ENCODE data around the gene TDRD12.

The TDRD12 gene

GRCh38 chr19:32810452-32810851, 90.9 kb downstream of the TDRD12 start:
- DNase-seq (ENCODE audit: low read depth): no peak

DNA sequence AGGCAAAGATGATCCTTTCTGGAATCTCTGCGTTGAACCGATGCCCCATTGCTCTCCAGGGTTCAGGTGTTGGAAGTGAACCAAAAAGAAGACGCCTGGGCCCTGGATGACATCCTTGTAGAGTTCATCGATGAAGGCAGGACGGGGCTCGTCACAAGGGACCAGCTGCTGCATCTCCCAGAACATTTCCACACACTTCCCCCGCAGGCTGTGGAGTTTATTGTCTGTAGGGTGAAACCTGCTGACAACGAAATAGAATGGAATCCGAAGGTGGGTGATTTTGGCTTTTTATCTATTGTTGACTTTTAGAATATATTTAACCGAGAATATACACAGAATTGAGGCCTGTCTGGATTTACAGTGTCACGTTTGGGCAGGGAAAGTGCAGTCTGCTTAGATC, 91.6 kb downstream of the TDRD12 start:
- DNase-seq (ENCODE audit: low read depth): no peak

GRCh38 chr19:32812036-32812435, 92.5 kb downstream of the TDRD12 start:
- no peak for DNase-seq (ENCODE audit: low read depth)

DNA sequence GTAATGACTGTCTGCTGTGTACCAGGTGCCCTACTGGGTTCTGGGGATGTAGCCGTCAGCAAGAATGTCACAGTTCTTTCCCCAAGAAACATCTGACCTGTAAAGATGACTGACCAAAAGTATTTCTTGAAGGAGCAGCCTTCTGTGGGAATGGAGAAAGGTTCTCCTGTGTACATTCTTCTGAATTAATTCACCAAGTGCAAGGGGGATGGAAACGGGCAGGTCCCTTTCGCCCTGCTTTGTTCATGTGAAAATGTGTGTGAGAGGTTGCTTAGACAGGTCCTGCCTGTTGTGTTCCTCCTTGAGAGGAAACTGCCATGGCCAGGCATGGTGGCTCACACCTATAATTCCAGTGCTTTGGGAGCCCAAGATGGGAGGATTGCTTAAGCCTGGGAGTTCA, 93.0 kb downstream of the TDRD12 start:
- no peak for DNase-seq (ENCODE audit: low read depth)

DNA sequence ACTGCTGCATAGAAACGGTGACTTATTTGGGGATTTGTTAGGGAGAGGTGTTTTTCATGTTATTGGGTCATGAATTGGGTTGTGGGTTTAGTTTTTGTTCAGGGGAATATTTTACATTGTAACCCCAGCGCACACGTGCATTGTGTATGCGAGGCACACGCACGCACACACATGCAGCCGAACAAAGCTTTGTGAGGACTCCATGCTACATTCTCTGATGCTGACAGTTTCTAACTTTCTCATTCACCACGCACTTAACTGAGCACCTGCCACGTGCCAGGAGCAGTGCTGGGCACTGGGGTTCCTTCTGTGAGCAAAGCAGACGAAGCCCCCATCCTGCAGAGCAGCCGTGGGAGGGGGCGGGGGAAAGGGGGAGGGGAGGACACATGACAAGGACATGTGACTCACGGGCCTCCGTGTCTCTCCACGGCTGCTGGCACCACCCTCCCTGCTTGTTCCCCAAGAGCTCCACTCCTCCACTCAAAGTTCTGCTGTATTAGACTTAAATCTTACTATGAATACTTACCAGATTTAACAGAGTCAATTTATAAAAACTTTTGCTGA, 94.4 kb downstream of the TDRD12 start:
- DNase-seq (ENCODE audit: low read depth): no peak

- no peak for DNase-seq (ENCODE audit: low read depth)
Observed at GRCh38 chr19:32814624-32815023, 95.1 kb downstream of the TDRD12 start.

GRCh38 chr19:32816555-32817099, 97.1 kb downstream of the TDRD12 start:
- no peak for DNase-seq (ENCODE audit: low read depth)

DNA sequence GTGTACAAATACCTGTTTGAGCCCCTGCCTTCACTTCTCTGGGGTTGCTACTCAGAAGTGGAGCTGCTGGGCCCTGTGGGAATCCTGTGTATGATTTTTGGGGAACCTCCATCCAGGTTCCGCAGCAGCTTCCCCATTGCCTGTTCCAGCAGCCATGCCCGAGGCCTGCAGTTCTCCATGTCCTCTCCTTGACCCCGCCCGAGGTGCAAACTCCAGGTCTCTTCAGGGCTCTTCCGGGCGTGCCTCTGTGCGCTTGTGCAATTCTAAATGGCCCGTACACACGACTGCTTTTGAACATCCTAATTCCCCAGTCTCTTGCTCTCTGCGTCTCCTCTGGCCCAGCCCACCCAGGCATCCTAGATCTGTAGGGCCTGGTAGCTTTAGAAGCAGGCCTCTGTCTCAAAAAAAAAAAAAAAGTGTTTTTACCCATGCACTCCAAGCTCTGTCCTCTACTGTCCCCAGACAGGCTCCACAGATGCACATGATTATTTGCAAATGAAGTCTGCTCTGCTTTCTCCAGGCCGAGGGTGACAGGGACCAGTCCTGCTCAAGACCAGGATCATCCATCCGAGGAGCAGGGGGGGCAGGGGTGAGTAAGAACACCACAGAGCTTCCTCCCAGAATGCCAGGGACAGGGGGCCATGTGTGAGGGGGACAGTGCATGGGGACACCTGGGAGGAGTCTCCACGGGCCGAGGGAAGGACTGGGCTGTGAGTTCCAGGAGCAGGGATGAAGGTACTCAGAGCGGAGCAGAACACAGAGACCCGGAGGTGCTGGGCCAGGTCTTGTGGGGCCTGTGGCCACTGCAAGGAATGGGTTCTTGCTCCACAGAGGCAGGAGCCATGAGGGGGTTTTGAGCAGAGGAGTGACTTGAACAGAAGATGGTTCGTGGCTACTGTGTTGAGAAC, 98.3 kb downstream of the TDRD12 start:
- DNase-seq (ENCODE audit: low read depth): no peak

DNA sequence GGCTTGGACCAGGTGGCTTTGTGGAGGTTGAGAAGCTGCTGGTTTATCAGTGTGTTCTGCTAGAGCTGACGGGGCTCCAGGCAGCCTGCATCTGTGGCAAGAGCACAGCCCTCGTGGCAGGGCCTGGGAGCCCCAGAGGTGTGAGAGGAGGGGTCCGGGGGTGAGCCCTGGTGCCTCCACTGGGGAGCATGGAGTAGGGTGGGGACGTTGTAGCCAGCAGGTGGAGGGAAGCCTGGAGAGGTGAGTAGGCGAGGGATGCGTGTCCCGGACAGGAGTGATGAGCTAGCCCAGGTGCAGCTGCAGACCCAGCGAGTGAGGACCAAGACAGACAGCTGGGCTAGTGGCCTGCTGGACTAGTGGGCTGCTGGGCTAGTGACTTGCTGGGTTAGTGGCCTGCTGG, 99.0 kb downstream of the TDRD12 start:
- no peak for DNase-seq (ENCODE audit: low read depth)

DNA sequence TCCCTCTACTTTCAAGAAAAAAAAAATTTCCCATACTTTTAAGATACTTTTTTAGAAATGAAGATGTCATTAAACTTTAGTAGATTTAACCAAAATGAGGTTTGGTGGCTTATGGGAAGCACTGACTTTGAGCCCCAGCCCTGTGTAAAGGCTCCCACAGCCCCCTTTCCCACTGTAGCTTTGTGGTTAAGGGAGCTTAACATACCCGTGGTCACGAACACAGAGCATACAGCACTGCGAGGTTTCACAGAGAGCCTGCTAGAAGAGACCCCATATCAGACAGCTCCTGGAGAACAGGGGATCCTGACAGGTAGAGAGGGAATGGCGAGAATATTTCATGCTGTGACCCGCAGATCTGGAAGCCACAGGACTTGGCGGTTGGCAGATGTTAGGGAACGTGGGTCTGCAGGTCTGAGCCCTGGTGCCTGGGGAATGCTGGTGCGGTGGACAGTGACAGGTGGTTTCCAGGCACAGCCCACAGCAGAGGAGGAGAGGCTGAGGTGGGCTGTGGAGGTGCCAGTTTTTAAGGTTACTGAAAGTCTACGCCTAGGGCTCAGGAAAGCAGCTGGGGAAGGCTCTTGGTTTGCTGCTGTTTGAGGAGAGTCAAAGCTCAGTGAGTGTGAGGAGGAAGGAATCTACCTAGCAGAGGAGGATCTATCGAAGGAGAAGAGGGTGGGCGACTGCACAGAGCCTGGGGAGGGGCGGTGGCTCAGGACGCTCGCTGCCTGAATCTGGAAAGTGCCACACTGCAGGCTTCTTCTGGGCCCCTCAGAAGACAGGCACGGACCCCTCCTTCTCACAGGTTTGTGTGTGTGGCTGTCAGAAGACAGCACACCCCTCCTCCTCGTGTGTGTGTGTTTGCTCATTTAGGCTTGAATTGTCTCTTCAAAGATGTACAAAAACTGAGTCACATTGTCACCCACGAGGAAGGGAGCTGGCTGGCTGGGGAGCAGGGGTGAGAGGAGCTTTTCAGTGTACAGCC, 100.1 kb downstream of the TDRD12 start:
- no peak for DNase-seq (ENCODE audit: low read depth)

DNA sequence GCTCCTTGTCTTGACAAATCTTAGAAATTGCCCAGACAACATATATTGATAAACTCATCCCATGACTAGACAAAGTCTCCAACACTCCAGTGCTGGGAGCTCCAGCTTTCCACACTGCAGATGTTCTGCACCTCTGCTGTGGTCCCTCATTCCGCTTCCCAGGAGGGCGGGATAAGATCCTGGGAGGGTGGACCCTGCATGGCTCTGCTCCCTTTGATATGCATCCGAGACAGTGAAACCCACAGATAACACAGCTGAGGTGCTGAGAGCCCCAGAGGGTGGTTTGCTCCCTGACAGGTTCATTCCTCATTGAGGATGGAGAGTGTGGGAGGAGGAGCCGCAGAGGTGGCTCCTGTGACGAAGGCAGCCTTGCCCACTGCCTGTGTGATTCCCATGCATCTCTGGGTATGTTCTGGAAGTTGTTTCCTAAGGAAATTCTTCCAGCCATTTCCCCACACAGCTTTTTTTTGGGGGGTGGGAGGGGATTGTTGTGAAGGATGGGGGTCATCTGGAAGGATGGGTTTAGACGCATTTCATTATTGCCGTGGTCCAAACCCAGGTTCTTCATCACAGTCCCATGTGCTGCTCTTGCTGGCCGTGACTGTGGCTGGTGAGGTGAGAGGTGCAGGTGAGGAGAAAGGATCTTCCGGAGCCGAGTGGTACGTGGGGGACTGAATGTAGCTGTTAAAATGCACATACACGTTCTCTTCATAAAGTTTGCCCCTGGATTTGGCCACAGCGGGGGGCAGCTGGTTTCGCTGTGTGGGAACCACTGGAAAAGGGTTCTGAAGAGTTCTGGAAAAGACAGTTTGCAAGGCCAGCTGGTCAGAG, 103.6 kb downstream of the TDRD12 start:
- no peak for DNase-seq (ENCODE audit: low read depth)

DNA sequence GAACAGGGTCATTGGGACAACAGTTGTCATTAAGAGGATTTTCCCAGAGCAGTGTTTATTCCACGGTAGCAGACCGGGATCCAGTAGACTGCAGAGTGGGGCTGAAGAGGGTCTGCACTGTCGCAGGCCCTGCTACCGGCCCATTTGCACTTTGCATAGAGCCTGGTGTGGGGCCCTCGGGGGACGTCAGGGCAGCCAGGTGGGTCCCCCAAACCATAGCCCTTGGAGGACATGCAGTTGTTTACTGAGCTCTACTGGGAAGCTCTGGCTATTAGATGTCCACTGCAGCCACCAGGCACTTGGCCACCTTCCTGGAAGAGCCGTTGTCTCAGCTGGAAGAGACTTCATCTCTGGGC, 104.2 kb downstream of the TDRD12 start:
- no peak for DNase-seq (ENCODE audit: low read depth)

DNA sequence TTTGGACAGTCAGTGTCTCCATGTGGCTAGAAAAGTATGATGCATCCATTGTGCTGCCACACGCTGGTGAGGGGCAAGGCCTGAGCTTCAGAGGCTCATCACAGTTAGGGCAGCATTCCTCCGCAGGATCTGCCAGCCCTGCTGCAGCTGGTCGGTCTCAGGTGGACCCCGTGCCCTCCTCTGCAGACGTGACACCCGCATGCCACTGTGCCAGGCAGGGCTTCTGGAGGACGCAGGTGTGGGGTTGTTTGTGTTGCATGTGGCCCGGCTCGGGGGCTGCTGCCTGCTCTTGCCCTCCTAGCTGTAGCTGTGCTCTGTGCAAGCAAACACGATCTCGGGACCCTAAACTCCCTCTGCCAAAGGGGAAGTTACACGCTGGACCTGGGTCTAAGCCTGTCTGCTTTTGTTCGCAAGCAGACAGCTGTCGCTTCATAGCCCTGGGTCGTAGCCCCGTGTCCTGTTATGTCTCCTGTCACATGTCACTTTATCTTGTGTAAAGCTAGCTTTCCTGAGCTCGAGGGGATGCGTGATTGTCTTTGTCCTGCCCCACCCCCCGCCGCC, 104.7 kb downstream of the TDRD12 start:
- no peak for DNase-seq (ENCODE audit: low read depth)

DNA sequence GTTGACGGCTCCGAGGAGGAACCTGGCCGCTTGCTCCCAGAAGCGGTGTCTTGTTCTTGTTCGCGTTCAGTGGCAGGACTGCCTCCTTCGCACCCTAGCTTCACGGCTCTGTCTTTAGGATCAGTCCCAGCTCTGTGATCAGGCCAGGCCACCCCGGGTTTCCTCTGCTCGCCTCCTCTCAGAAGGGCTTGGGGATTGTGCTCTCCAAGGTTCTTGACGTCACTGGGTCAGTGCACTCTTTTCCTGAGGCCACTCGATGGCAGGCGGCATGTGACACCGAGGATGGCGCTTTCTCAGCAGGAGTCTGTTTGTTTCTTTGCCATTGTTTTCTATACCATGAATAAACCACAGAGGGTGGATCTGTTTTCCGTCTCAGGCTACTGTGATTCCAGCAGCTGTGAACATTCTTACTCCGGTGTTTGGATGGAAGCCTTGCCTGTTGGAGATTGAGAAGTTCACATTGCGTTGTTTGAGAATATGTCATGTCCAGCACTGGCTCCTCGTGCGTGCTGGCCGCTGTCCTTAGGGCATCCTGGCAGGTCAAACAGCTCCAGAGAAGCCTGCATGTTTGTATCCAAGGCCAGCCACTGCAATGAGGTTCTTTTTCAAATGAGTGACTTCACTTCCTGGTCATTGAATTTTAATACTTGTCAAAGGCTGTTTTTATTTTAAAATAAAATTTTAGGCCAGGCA, 105.5 kb downstream of the TDRD12 start:
- DNase-seq (ENCODE audit: low read depth): no peak

- no peak for DNase-seq (ENCODE audit: low read depth)
Observed at GRCh38 chr19:32828139-32828538, 108.6 kb downstream of the TDRD12 start.

DNA sequence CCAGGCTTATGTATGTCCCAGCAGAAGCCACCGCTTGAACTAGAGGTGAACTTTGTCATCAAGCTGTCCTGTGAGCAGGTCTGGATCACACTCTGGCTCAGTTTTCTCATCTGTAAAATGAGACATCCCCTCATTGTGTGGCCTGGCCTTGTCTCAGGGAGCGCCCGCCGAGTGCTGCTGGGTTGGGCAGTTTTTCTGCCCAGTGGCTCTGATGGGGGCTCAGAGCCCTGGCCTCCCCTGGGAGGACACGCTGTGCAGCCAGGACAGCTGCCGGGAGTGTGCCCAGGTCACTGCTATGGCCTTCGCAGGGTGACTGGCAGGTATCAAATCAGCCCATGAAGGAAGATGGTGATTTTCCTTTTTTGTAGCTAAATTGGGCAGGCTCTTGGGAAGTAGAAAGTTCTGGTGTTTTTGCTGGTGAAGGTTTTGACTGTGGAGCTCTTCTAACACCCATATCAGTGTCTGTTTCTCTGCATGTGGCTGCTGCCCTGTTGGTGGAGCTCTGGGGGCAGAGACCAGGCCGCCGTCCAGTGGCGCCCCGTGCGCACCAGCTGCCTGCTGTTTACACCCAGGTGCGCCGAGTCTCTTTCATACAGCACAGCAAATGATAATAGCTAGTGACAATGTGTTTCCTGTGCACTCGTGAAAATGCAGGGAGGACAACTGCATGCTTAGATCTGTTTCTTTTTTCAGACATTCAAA, 109.2 kb downstream of the TDRD12 start:
- DNase-seq (ENCODE audit: low read depth): no peak

DNA sequence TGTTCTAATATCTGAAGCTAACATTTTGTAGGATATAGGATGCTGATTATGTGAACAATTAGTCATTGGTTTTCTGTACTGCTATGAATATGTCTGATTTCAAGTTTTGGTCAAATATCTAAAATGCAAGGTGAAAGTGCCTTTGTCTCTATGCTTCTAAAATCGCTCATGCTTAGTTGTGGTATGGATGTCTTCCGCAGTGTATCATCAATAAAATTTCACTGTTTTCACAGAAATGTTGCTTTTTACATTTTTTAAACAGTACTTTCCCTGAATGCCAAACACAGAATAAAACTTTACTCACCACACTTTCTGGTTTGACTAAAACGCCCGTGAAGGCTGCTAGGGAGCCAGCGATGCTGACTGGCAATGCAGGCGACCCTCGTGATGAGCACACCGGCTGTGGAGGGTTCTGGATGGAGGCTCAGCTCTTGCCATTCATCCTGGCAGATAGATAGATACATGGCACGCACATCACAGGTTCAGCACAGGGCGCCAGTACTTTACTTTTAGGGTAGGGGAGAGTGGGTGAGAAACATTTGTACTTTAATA, 109.9 kb downstream of the TDRD12 start:
- DNase-seq (ENCODE audit: low read depth): no peak

GRCh38 chr19:32830231-32831014, 110.9 kb downstream of the TDRD12 start:
- no peak for DNase-seq (ENCODE audit: low read depth)

DNA sequence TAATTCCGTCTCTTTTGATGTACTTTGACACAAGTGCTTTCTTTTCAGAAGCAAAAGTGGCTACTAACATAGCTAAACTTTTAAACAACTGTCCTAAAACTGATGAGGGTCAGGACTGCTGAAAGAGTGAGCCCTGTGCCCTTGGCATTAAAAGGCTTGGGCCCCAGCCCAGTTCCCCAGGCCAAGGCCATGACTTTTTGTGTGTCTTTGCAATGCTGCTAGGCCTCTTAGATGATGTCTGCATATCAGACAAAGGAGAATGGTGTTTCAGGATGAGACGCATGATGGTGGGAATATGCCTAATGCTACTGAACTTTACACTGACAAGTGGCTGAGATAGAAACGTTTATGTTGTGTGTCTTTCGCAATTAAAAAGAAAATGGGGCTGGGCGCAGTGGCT, 112.0 kb downstream of the TDRD12 start:
- no peak for DNase-seq (ENCODE audit: low read depth)

Data from activated T-helper 1 cell treated with Interleukin-2 at 50 U/mL for 16 hours (primary cell).